Naive thymus-derived CD4-positive, alpha-beta T cell (primary cell): ENCODE measurements around the gene TEX38. TPM values are rescaled to one million over a fixed set of nuclear protein-coding genes. Genes with fewer than 3 reads are reported as not detected.

Experiments
- ATAC-seq: fragments of 150-1000 bp; cut with Tn5 transposase; 2 replicates; pipeline ENCODE4 v1.10.0; 2021; ENCODE audit warnings: mild to moderate bottlenecking, moderate library complexity
- CTCF ChIA-PET: fragments of 350-600 bp; sonication (Branson Sonifier 250); formaldehyde crosslinking; loops from one replicate; lab custom pipeline; 2021; ENCODE audit warnings: antibody characterized with exemption; lab: Charles Lee
- POLR2A ChIA-PET: fragments of 350-600 bp; sonication (Branson Sonifier 250); formaldehyde crosslinking; loops from one replicate; lab custom pipeline; 2021; ENCODE audit warnings: antibody characterized with exemption, inconsistent platforms; lab: Charles Lee
- DNase-seq, 9 donors: peaks; one replicate each; pipeline versions ENCODE4 v3.0.0 to v3.0.0-alpha.2; 2020 to 2022; ENCODE audit warnings: mixed read lengths in 1 of 9
- H3K27ac ChIP-seq: one replicate; pipeline ENCODE4 v1.7.0; 2013; ENCODE audit warnings: mild to moderate bottlenecking, low read depth, low read length, moderate library complexity
- H3K27me3 ChIP-seq, 2 donors: one replicate each; pipeline ENCODE4 v1.7.0; 2013; ENCODE audit warnings: low read length in 2 of 2, mild to moderate bottlenecking in 2 of 2, moderate library complexity in 2 of 2; ENCODE audit not compliant: control insufficient read depth in 2 of 2, insufficient read depth in 2 of 2
- H3K36me3 ChIP-seq, 3 experiments: 1 replicate in 2 of 3; 2 replicates in 1 of 3; pipeline ENCODE4 v1.7.0; 2013; ENCODE audit warnings: low read length in 3 of 3, mild to moderate bottlenecking in 3 of 3, moderate library complexity in 1 of 3; ENCODE audit not compliant: insufficient read depth in 3 of 3, control insufficient read depth in 2 of 3
- H3K4me1 ChIP-seq, 2 donors: one replicate each; pipeline ENCODE4 v1.7.0; 2013; ENCODE audit warnings: low read length in 2 of 2, mild to moderate bottlenecking in 2 of 2, moderate library complexity in 1 of 2; ENCODE audit not compliant: control insufficient read depth in 2 of 2, insufficient read depth in 2 of 2
- H3K4me3 ChIP-seq: 2 replicates; pipeline ENCODE4 v1.7.0; 2013; ENCODE audit warnings: mild to moderate bottlenecking, low read length
- H3K9me3 ChIP-seq, 3 experiments: 1 replicate in 2 of 3; 2 replicates in 1 of 3; pipeline ENCODE4 v1.7.0; 2013; ENCODE audit warnings: low read length in 3 of 3; ENCODE audit not compliant: control insufficient read depth in 2 of 3
- H3K27ac Mint-ChIP-seq, 9 donors: one replicate each; pipeline ENCODE4 v1.8.0; 2020 to 2022; ENCODE audit warnings: mixed read lengths in 9 of 9, mild to moderate bottlenecking in 8 of 9, moderate library complexity in 5 of 9, inconsistent platforms in 2 of 9
- H3K27me3 Mint-ChIP-seq, 5 donors: one replicate each; pipeline ENCODE4 v1.8.0; 2021 to 2022; ENCODE audit warnings: mixed read lengths in 5 of 5, mild to moderate bottlenecking in 1 of 5
- H3K36me3 Mint-ChIP-seq, 5 donors: one replicate each; pipeline ENCODE4 v1.8.0; 2020 to 2022; ENCODE audit warnings: mixed read lengths in 5 of 5, mild to moderate bottlenecking in 3 of 5, inconsistent platforms in 1 of 5
- H3K4me1 Mint-ChIP-seq, 7 donors: one replicate each; pipeline ENCODE4 v1.8.0; 2020 to 2022; ENCODE audit warnings: mixed read lengths in 7 of 7, mild to moderate bottlenecking in 3 of 7, inconsistent platforms in 1 of 7
- H3K4me3 Mint-ChIP-seq, 10 donors: one replicate each; pipeline ENCODE4 v1.8.0; 2020 to 2022; ENCODE audit warnings: mild to moderate bottlenecking in 10 of 10, mixed read lengths in 10 of 10, moderate library complexity in 6 of 10, inconsistent platforms in 2 of 10
- H3K9me3 Mint-ChIP-seq, 11 donors: one replicate each; pipeline ENCODE4 v1.8.0; 2020 to 2022; ENCODE audit warnings: mixed read lengths in 11 of 11, mild to moderate bottlenecking in 4 of 11, inconsistent platforms in 1 of 11, moderate library complexity in 1 of 11
- intact Hi-C, 2 donors: fragments of 100-400 bp; cut with micrococcal nuclease; formaldehyde crosslinking; loops; one replicate each; pipeline ENCODE4 v1.15.1; 2023
- polyA plus RNA-seq, 2 donors: library from polyadenylated mRNA; unstranded; fragments of 300-500 nt; fragmentation: Illumina TruSeq; gene quantifications; one replicate each; pipeline ENCODE4 v1.2.3, GENCODE V29; 2021
- total RNA-seq, 6 experiments: library from RNA in 5 of 6; stranded (reverse) in 5 of 6; gene quantifications; 1 replicate in 5 of 6; 2 replicates in 1 of 6; pipeline ENCODE4 v1.2.3 and lab custom pipeline; 2021 to 2026

TEX38 gene
- total and polyA plus RNA-seq, 7 experiments from 2014 or later, result 0.32 to 0.49 TPM; not detected in 5

DNA sequence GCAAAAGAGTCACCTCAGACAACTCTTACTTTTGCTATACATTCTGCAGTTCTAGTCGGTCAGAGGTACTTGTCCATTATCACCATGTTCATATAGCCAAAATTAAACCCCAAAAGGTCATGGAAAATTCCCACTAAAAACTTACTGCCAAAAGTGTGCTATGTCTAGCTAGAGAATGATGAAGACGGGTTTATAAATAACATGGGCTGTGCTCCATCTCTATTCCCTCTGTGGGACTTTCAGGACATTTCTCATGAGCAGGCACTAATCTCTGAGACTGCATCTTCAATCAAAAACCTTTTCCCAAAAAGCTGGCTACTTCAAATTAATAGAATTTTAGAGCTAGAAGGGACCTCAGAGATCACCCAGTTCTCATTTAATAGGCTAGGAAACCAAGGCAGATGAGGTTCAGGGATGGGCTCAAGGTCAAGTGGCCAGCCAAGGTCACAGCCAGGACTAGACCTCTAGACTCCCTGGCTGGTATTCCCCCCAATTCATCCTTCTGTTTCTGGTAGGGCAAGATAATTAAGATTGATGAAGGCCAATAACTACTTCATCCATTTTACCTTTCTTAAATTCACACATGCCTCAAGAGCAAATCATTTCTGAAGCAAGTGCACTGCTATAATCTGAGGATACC is 34.1 kb upstream of the TEX38 start:
- intact Hi-C loops, result no loop called here
- no peak overlapping the region for H3K27ac ChIP-seq
- H3K4me1 Mint-ChIP-seq, result peaks cover 0 to 5% (median 0%) of the 10 kb centered on the region in 7 donors
- H3K36me3 Mint-ChIP-seq, result peaks cover 4 to 66% (median 31%) of the 10 kb centered on the region in 5 donors
- H3K9me3 ChIP-seq, result no peaks in the 10 kb centered on the region
- ATAC-seq (no peak), DNase-seq (no peak)
- H3K36me3 ChIP-seq, result peaks cover 0 to 47% (median 10%) of the 10 kb centered on the region in 3 experiments
- no peaks in the 10 kb centered on the region for H3K27me3 Mint-ChIP-seq
- no peaks in the 10 kb centered on the region for H3K27me3 ChIP-seq
- CTCF ChIA-PET, result no interaction called here
- no peaks in the 10 kb centered on the region for H3K9me3 Mint-ChIP-seq
- no peak overlapping the region for H3K4me3 ChIP-seq
- no peaks in the 10 kb centered on the region for H3K4me1 ChIP-seq
- no peak overlapping the region for H3K4me3 Mint-ChIP-seq
- POLR2A ChIA-PET, result interaction anchor here (0.6 kb wide), 1 partner anchor 103 kb away, joined by 3 read pairs; no protein-coding TSS in a partner anchor
- peak overlapping the region in 2 of 9 donors; percentile 15 to 28 for H3K27ac Mint-ChIP-seq

DNA sequence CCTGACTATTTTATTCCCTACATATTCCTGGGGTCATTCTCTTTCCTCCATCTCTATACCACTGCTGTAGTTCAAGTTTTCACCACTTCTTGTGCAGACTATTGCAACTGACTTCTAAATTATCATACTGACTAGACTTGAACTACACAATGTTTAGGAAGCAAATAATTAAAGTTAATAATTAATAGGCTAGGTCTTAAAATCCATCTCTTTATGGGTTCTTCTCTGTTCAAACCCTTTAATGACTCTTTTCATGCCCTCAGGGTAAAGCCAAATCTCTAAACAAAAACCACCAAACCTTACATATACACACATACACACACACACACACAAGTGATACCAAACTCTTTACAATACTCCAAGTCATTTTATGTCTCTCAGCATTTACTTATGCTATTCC is 32.7 kb upstream of the TEX38 start:
- Mint-ChIP-seq H3K4me3 (no peak overlapping the region), H3K27ac (peak overlapping the region in 2 of 9 donors; percentile 7 to 19)
- ATAC-seq, result no peak

DNA sequence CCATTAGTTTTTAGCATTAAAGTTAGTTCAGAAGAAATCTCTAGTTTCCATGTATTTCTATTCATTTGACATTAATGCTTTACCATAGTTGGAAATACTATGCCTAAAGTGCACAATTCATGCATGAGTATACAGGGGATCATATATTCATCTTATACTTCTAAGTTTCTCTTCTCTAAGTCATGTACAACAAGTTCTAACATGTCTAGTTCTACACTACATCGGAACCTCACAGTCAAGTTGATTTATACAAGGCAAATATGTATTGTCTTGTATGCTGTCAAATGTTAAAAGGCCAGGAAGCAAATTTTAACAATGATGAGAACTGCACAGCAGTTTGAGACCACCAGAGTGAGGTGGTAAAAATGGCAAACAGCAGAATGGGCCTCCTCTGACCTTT is 32.1 kb upstream of the TEX38 start:
- H3K27ac ChIP-seq, result no peak overlapping the region
- H3K36me3 Mint-ChIP-seq, result peaks cover 4 to 46% (median 29%) of the 10 kb centered on the region in 5 donors
- H3K36me3 ChIP-seq, result peaks cover 0 to 42% (median 7%) of the 10 kb centered on the region in 3 experiments
- no peaks in the 10 kb centered on the region for H3K27me3 Mint-ChIP-seq
- ChIA-PET POLR2A (no interaction called here), CTCF (no interaction called here)
- H3K4me1 ChIP-seq, result no peaks in the 10 kb centered on the region
- no peaks in the 10 kb centered on the region for H3K9me3 Mint-ChIP-seq
- no peaks in the 10 kb centered on the region for H3K27me3 ChIP-seq
- H3K9me3 ChIP-seq, result no peaks in the 10 kb centered on the region
- DNase-seq (no peak), ATAC-seq (no peak)
- H3K4me3 Mint-ChIP-seq, result no peak overlapping the region
- H3K27ac Mint-ChIP-seq, result no peak overlapping the region
- intact Hi-C loops, result no loop called here
- H3K4me3 ChIP-seq, result no peak overlapping the region
- peaks cover 0 to 5% (median 0%) of the 10 kb centered on the region in 7 donors for H3K4me1 Mint-ChIP-seq

More for the DNA sequence above, 32.7 kb upstream of the TEX38 start:
- POLR2A ChIA-PET, result no interaction called here
- no peak overlapping the region for H3K27ac ChIP-seq
- intact Hi-C loops, result no loop called here
- H3K4me1 ChIP-seq, result no peaks in the 10 kb centered on the region
- CTCF ChIA-PET, result no interaction called here
- DNase-seq, result no peak
- peaks cover 0 to 42% (median 10%) of the 10 kb centered on the region in 3 experiments for H3K36me3 ChIP-seq
- H3K9me3 ChIP-seq, result no peaks in the 10 kb centered on the region
- Mint-ChIP-seq H3K27me3 (no peaks in the 10 kb centered on the region), H3K4me1 (peaks cover 0 to 5% (median 0%) of the 10 kb centered on the region in 7 donors), H3K9me3 (no peaks in the 10 kb centered on the region), H3K36me3 (peaks cover 4 to 52% (median 31%) of the 10 kb centered on the region in 5 donors)
- no peak overlapping the region for H3K4me3 ChIP-seq
- no peaks in the 10 kb centered on the region for H3K27me3 ChIP-seq

DNA sequence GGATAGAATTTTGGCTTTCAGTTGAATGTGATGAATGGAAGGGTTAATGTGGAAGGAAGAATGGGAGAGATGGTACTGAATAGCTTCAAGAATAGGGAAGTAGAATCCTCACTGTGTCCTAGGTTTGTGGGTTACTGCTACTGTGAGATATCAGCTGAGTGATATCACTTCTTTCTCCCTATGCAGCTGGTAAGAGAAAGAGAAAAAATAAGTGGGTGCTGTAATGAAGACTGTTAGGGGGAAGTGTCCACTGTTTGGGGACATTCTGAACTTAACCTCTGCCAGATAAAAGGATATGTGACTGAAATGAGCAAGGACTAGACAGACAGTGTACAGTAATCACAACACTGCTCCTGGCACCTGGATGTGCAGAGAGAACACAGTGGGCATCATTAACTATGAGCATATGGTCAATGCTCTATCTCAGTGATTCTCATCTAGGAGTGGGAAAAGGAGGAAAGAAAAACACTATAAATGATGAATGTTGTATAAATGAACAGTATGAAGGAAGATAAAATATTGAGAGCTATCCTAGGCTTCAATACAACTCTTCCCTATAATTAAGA is 29.5 kb upstream of the TEX38 start:
- intact Hi-C loops, result no loop called here
- Mint-ChIP-seq H3K27me3 (no peaks in the 10 kb centered on the region), H3K9me3 (no peaks in the 10 kb centered on the region), H3K4me3 (no peak overlapping the region), H3K27ac (no peak overlapping the region), H3K4me1 (no peaks in the 10 kb centered on the region), H3K36me3 (peaks cover 14 to 29% (median 23%) of the 10 kb centered on the region in 5 donors)
- ChIA-PET POLR2A (no interaction called here), CTCF (no interaction called here)
- H3K36me3 ChIP-seq, result peaks cover 0 to 30% (median 0%) of the 10 kb centered on the region in 3 experiments
- no peaks in the 10 kb centered on the region for H3K27me3 ChIP-seq
- H3K27ac ChIP-seq, result no peak overlapping the region
- ATAC-seq, result no peak
- no peak overlapping the region for H3K4me3 ChIP-seq
- H3K4me1 ChIP-seq, result no peaks in the 10 kb centered on the region
- DNase-seq, result no peak
- H3K9me3 ChIP-seq, result no peaks in the 10 kb centered on the region

DNA sequence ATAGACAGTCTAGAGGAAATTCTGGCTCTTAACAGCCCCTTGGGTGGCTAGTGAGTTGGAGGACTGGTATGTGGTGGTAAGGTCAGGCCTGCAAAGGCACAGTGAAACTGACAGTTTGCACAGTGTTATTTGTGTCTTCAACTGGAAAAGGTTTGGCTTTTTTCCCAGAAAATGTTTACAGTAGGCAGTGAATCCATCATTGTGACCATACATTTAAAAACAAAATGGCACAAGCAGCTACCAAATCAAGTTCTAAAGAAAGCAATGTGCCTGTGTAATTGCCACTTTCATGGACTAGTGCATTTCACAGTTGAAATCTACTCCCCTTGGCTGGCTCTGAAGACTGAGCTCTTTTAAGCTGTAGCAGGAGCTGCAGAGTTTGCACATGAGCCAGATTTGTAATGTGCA is 28.3 kb upstream of the TEX38 start:
- Histone ChIP-seq H3K9me3 (no peaks in the 10 kb centered on the region), H3K27ac (no peak overlapping the region), H3K4me1 (no peaks in the 10 kb centered on the region), H3K27me3 (no peaks in the 10 kb centered on the region), H3K4me3 (no peak overlapping the region), H3K36me3 (peaks cover 0 to 26% (median 0%) of the 10 kb centered on the region in 3 experiments)
- no peak overlapping the region for H3K27ac Mint-ChIP-seq
- DNase-seq (no peak), ATAC-seq (no peak)
- ChIA-PET CTCF (no interaction called here), POLR2A (no interaction called here)
- no peaks in the 10 kb centered on the region for H3K4me1 Mint-ChIP-seq
- H3K9me3 Mint-ChIP-seq, result no peaks in the 10 kb centered on the region
- intact Hi-C loops, result no loop called here
- no peaks in the 10 kb centered on the region for H3K27me3 Mint-ChIP-seq
- peaks cover 18 to 34% (median 28%) of the 10 kb centered on the region in 5 donors for H3K36me3 Mint-ChIP-seq
- H3K4me3 Mint-ChIP-seq, result no peak overlapping the region

DNA sequence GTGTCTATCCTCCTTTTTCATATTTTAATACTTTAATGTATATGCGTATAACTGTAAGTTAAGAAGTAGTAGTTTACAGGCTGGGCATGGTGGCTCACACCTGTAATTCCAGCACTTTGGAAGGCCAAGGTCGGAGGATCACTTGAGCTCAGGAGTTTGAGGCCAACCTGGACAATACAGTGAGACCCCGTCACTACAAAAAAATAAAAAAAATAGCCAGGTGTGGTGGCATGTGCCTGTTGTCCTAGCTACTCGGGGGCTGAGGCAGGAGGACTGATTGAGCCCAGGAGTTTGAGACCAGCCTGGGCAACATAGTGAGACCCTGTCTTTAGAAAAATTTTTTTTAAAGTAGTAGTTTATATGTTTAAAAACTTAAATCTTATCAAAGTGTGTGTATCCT is 25.8 kb upstream of the TEX38 start:
- Histone ChIP-seq H3K4me3 (no peak overlapping the region), H3K4me1 (no peaks in the 10 kb centered on the region), H3K27ac (no peak overlapping the region), H3K36me3 (peaks cover 0 to 39% (median 0%) of the 10 kb centered on the region in 3 experiments), H3K9me3 (no peaks in the 10 kb centered on the region), H3K27me3 (no peaks in the 10 kb centered on the region)
- H3K27me3 Mint-ChIP-seq, result no peaks in the 10 kb centered on the region
- CTCF ChIA-PET, result interaction anchor here (0.9 kb wide), 1 partner anchor 21 kb away, joined by 3 read pairs; no protein-coding TSS in a partner anchor
- intact Hi-C loops, result no loop called here
- peaks cover 22 to 45% (median 37%) of the 10 kb centered on the region in 5 donors for H3K36me3 Mint-ChIP-seq
- H3K27ac Mint-ChIP-seq, result no peak overlapping the region
- POLR2A ChIA-PET, result no interaction called here
- no peak for DNase-seq
- peaks cover 0 to 4% (median 3%) of the 10 kb centered on the region in 11 donors for H3K9me3 Mint-ChIP-seq
- no peak overlapping the region for H3K4me3 Mint-ChIP-seq
- no peaks in the 10 kb centered on the region for H3K4me1 Mint-ChIP-seq
- ATAC-seq, result no peak
